ENCODE results near the gene NUDC.

DNA sequence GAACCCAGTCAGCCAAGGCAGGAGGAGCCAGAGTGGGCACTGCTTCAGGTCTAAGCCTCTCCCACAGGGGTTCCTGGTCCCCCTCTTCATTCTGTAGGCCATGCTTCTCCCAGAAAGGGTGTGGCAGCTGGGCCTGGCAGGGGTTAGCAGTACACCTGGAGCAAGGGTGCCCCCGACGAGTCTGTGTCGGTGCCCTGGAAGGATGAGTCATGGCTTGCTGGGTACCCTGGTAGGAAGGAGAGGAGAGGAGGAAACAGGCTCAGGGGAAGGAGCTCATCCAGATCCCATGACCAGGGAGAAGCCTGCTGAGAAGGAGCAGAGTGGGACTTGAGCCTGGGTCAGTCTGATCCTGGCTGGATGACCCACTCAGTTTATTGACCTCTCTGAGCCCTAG lies 28.4 kb downstream of the NUDC start:
- no peak for TF ChIP-seq ZNF366 (tag by site-specific recombination; conservative IDR thresholded peaks at IDR 0.05)
- TF ChIP-seq, protein P1, sequence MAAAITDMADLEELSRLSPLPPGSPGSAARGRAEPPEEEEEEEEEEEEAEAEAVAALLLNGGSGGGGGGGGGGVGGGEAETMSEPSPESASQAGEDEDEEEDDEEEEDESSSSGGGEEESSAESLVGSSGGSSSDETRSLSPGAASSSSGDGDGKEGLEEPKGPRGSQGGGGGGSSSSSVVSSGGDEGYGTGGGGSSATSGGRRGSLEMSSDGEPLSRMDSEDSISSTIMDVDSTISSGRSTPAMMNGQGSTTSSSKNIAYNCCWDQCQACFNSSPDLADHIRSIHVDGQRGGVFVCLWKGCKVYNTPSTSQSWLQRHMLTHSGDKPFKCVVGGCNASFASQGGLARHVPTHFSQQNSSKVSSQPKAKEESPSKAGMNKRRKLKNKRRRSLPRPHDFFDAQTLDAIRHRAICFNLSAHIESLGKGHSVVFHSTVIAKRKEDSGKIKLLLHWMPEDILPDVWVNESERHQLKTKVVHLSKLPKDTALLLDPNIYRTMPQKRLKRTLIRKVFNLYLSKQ (tag by site-specific recombination; IDR thresholded peaks at IDR 0.05; ENCODE audit: borderline replicate concordance): no peak
- no peak for TF ChIP-seq SALL2 (tag by site-specific recombination; IDR thresholded peaks at IDR 0.05; ENCODE audit: borderline replicate concordance)
- TF ChIP-seq, protein P2, sequence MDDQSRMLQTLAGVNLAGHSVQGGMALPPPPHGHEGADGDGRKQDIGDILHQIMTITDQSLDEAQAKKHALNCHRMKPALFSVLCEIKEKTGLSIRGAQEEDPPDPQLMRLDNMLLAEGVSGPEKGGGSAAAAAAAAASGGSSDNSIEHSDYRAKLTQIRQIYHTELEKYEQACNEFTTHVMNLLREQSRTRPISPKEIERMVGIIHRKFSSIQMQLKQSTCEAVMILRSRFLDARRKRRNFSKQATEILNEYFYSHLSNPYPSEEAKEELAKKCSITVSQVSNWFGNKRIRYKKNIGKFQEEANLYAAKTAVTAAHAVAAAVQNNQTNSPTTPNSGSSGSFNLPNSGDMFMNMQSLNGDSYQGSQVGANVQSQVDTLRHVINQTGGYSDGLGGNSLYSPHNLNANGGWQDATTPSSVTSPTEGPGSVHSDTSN (CRISPR knock-in tag; IDR thresholded peaks at IDR 0.05): no peak
- TF ChIP-seq, protein P3, sequence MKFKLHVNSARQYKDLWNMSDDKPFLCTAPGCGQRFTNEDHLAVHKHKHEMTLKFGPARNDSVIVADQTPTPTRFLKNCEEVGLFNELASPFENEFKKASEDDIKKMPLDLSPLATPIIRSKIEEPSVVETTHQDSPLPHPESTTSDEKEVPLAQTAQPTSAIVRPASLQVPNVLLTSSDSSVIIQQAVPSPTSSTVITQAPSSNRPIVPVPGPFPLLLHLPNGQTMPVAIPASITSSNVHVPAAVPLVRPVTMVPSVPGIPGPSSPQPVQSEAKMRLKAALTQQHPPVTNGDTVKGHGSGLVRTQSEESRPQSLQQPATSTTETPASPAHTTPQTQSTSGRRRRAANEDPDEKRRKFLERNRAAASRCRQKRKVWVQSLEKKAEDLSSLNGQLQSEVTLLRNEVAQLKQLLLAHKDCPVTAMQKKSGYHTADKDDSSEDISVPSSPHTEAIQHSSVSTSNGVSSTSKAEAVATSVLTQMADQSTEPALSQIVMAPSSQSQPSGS (tag by site-specific recombination; IDR thresholded peaks at IDR 0.05; ENCODE audit: low read depth): no peak
